ENCODE data around the gene GDF7. TPM values are rescaled to one million over a fixed set of nuclear protein-coding genes. Genes with fewer than 3 reads are reported as not detected.

GDF7 gene
- total RNA-seq, 1 donor from 2014 or later, result 11.0 TPM

- DNase-seq (ENCODE audit: low spot score), result peak; percentile 79
These were observed 5.3 kb upstream of the GDF7 start for GRCh38 chr2:20661421-20662307.

GRCh38 chr2:20662308-20662937 is 4.5 kb upstream of the GDF7 start:
- DNase-seq (ENCODE audit: low spot score), result no peak

GRCh38 chr2:20663196-20664070 is 3.5 kb upstream of the GDF7 start:
- DNase-seq (ENCODE audit: low spot score), result peak; percentile 49

- no peak for DNase-seq (ENCODE audit: low spot score)
These were observed 2.9 kb upstream of the GDF7 start for GRCh38 chr2:20664071-20664390.

- no peak for DNase-seq (ENCODE audit: low spot score)
These were observed 2.3 kb upstream of the GDF7 start for GRCh38 chr2:20664431-20665242.

GRCh38 chr2:20665243-20666004 is 1.5 kb upstream of the GDF7 start:
- DNase-seq (ENCODE audit: low spot score), result peak; percentile 45

- DNase-seq (ENCODE audit: low spot score), result peak; percentile 48
These were observed 990 bp upstream of the GDF7 start for GRCh38 chr2:20666005-20666303.

GRCh38 chr2:20667151-20667530 is 197 bp downstream of the GDF7 start:
- no peak for DNase-seq (ENCODE audit: low spot score)

- peak; percentile 74 for DNase-seq (ENCODE audit: low spot score)
These were observed 822 bp downstream of the GDF7 start for GRCh38 chr2:20667531-20668401.

GRCh38 chr2:20668451-20668850 is 1.5 kb downstream of the GDF7 start:
- DNase-seq (ENCODE audit: low spot score), result peak; percentile 42

- DNase-seq (ENCODE audit: low spot score), result no peak
These were observed 2.0 kb downstream of the GDF7 start for GRCh38 chr2:20668871-20669475.

GRCh38 chr2:20669562-20670314 is 2.8 kb downstream of the GDF7 start:
- no peak for DNase-seq (ENCODE audit: low spot score)

- no peak for DNase-seq (ENCODE audit: low spot score)
These were observed 3.5 kb downstream of the GDF7 start for GRCh38 chr2:20670315-20671035.

GRCh38 chr2:20671036-20671735 is 4.2 kb downstream of the GDF7 start:
- no peak for DNase-seq (ENCODE audit: low spot score)

- no peak for DNase-seq (ENCODE audit: low spot score)
These were observed 4.8 kb downstream of the GDF7 start for GRCh38 chr2:20671736-20672080.

GRCh38 chr2:20672201-20672951 is 5.4 kb downstream of the GDF7 start:
- DNase-seq (ENCODE audit: low spot score), result no peak
